GM06990 (cell line): ENCODE results near the gene TNN.
A peak's percentile ranks its signal among the peaks of the same experiment; 100 is the strongest.
"Not testable (repeated sequence)": the region's sequence is repeated elsewhere in the genome, so short reads cannot be mapped to it uniquely, and the experiment has no call there.

Experiments used
- DNase-seq: peaks from one replicate; pipeline ENCODE4 v3.0.0-alpha.2; 2011; ENCODE audit not compliant: insufficient read length; ENCODE audit errors: extremely low read depth
- H3K27me3 ChIP-seq: replicated peaks from 2 replicates; pipeline ENCODE4 v1.6.0; 2011; ENCODE audit warnings: low read length; ENCODE audit not compliant: control insufficient read depth, insufficient read depth
- H3K36me3 ChIP-seq: 2 replicates; pipeline ENCODE4 v1.5.1; 2011; ENCODE audit warnings: low read length; ENCODE audit not compliant: control insufficient read depth, insufficient read depth
- H3K4me3 ChIP-seq: replicated peaks from 2 replicates; pipeline ENCODE4 v1.5.1; 2011; ENCODE audit warnings: low read depth, mild to moderate bottlenecking, control low read depth, low read length
- CTCF ChIP-seq: IDR thresholded peaks from 2 replicates; pipeline ENCODE4 v1.5.1; 2011; ENCODE audit warnings: low read length, control low read depth, mild to moderate bottlenecking, inconsistent platforms; ENCODE audit not compliant: insufficient read depth, poor library complexity, severe bottlenecking

The TNN gene

GRCh38 chr1:175067362-175068106 lies at the start of gene TNN:
TSS of gene TNN (plus strand) at chr1:175067833. CDS start at chr1:175077419, 9,586 bp downstream.
- no peak for DNase-seq
- Histone ChIP-seq H3K4me3 (no peak within 1 kb of the TSS), H3K36me3 (no peaks in the 10 kb centered on the region), H3K27me3 (no peaks in the 10 kb centered on the region; the same call in 1 of the 2 replicates)
- TF ChIP-seq CTCF, result no peak

GRCh38 chr1:175019524-175019923 lies 48.1 kb upstream of the TNN start:
- no peak for DNase-seq
- Histone ChIP-seq H3K36me3 (peaks cover 6% of the 10 kb centered on the region), H3K4me3 (no peak overlapping the region), H3K27me3 (no peaks in the 10 kb centered on the region)
- no peak for TF ChIP-seq CTCF

GRCh38 chr1:175023043-175023921 lies 44.4 kb upstream of the TNN start, which contains the start of gene MRPS14:
TSS of gene MRPS14 (minus strand) at chr1:175023425. CDS start at chr1:175023408, 17 bp downstream.
- peak within 1 kb of the TSS; percentile 82 for H3K4me3 ChIP-seq
- no peaks in the 10 kb centered on the region for H3K27me3 ChIP-seq
- DNase-seq, result peak; percentile 100
- H3K36me3 ChIP-seq, result peaks cover 2% of the 10 kb centered on the region; the same call in 1 of the 2 replicates
- TF ChIP-seq CTCF, result no peak

- H3K36me3 ChIP-seq, H3K27me3 ChIP-seq, DNase-seq: not testable (repeated sequence)
- H3K4me3 ChIP-seq, result peak overlapping the region; percentile 61
These were observed 43.8 kb upstream of the TNN start for GRCh38 chr1:175023922-175024242.

- Histone ChIP-seq H3K36me3 (peaks cover 2% of the 10 kb centered on the region; the same call in 1 of the 2 replicates), H3K27me3 (no peaks in the 10 kb centered on the region), H3K4me3 (no peak overlapping the region)
- TF ChIP-seq CTCF, result no peak
- DNase-seq, result no peak
These were observed 42.9 kb upstream of the TNN start for GRCh38 chr1:175024773-175025172.

GRCh38 chr1:175033953-175034352 lies 33.7 kb upstream of the TNN start:
- Histone ChIP-seq H3K27me3 (no peaks in the 10 kb centered on the region), H3K36me3 (no peaks in the 10 kb centered on the region), H3K4me3 (no peak overlapping the region)
- no peak for DNase-seq
- no peak for TF ChIP-seq CTCF
